GM12891 (cell line): ENCODE results near the gene TNNT1.
"Not testable (repeated sequence)": the region's sequence is repeated elsewhere in the genome, so short reads cannot be mapped to it uniquely, and the experiment has no call there.

Experiments
- POLR2A ChIP-seq: IDR thresholded peaks from 2 replicates; pipeline ENCODE4 v1.6.1; 2011; ENCODE audit warnings: low read depth, low read length, control low read depth
- POLR2AphosphoS5 ChIP-seq: IDR thresholded peaks from 2 replicates; pipeline ENCODE4 v1.6.1; 2011; ENCODE audit warnings: low read depth, low read length, control low read depth
- SPI1 ChIP-seq: IDR thresholded peaks from 2 replicates; pipeline ENCODE4 v1.6.1; 2011; ENCODE audit warnings: low read depth, low read length, control low read depth
- TAF1 ChIP-seq: IDR thresholded peaks from 2 replicates; pipeline ENCODE4 v1.6.1; 2011; ENCODE audit warnings: low read depth, low read length, control low read depth

DNA sequence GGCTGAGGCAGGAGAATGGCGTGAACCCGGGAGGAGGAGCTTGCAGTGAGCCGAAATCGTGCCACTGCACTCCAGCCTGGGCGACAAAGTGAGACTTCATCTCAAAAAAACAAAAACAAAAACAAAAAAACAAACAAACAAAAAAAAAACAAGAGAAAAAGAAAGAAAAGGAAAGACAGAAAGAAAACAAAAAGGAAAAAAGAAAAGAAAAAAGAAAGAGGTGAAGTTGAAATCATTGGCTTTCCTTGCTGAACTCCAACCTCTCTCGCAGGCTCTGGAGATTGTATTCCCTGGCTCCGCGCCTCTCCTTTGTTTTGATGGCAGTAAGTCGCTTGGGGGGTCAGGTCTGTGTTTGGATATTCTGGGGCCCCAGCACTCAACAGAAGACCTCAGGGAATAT lies 23.3 kb upstream of the TNNT1 start:
- TF ChIP-seq TAF1, POLR2A, POLR2AphosphoS5, SPI1: not testable (repeated sequence)
